Nephron (organoid): ENCODE measurements around the gene IGFBP3.

Experiments used
- H3K27ac Mint-ChIP-seq, 3 experiments: 2 replicates each; pipeline ENCODE4 v1.8.0; 2020; ENCODE audit warnings: mixed read lengths in 3 of 3, mild to moderate bottlenecking in 2 of 3, moderate library complexity in 1 of 3
- H3K27me3 Mint-ChIP-seq: 2 replicates; pipeline ENCODE4 v1.8.0; 2021; ENCODE audit warnings: low read depth, mild to moderate bottlenecking, moderate library complexity, mixed read lengths
- H3K36me3 Mint-ChIP-seq: 2 replicates; pipeline ENCODE4 v1.8.0; 2020; ENCODE audit warnings: low read depth, mixed read lengths
- H3K4me1 Mint-ChIP-seq: 2 replicates; pipeline ENCODE4 v1.8.0; 2020; ENCODE audit warnings: mixed read lengths
- H3K4me3 Mint-ChIP-seq, 3 experiments: 2 replicates each; pipeline ENCODE4 v1.8.0; 2020; ENCODE audit warnings: mild to moderate bottlenecking in 3 of 3, mixed read lengths in 3 of 3, moderate library complexity in 2 of 3
- H3K9me3 Mint-ChIP-seq: 2 replicates; pipeline ENCODE4 v1.8.0; 2020; ENCODE audit warnings: mixed read lengths
- CTCF ChIP-seq, 3 experiments: fragments of 200-600 bp; sonication (generic); IDR thresholded peaks; one replicate each; pipeline ENCODE4 v1.5.0; 2021; ENCODE audit warnings: antibody characterized with exemption in 3 of 3; ENCODE audit not compliant: unreplicated experiment in 3 of 3

IGFBP3 gene

GRCh38 chr7:45886931-45887667 lies 34.0 kb downstream of the IGFBP3 start:
- peak overlapping the region in 1 of 3 experiments; percentile 18 for H3K4me3 Mint-ChIP-seq
- no peak overlapping the region for H3K27ac Mint-ChIP-seq
- no peaks in the 10 kb centered on the region for H3K36me3 Mint-ChIP-seq
- TF ChIP-seq CTCF (IDR thresholded peaks at IDR 0.05; ENCODE audit: unreplicated experiment in 3 of 3) = no peak
- H3K27me3 Mint-ChIP-seq = peaks cover 59% of the 10 kb centered on the region
- H3K9me3 Mint-ChIP-seq = no peaks in the 10 kb centered on the region
- no peaks in the 10 kb centered on the region for H3K4me1 Mint-ChIP-seq

- H3K27me3 Mint-ChIP-seq = peaks cover 45% of the 10 kb centered on the region
- TF ChIP-seq CTCF (IDR thresholded peaks at IDR 0.05; ENCODE audit: unreplicated experiment in 3 of 3) = no peak
- H3K36me3 Mint-ChIP-seq = no peaks in the 10 kb centered on the region
- H3K4me1 Mint-ChIP-seq = no peaks in the 10 kb centered on the region
- no peaks in the 10 kb centered on the region for H3K9me3 Mint-ChIP-seq
- H3K27ac Mint-ChIP-seq = no peak overlapping the region
- H3K4me3 Mint-ChIP-seq = peak overlapping the region in 1 of 3 experiments; percentile 1
Observed at GRCh38 chr7:45885264-45885882, 35.7 kb downstream of the IGFBP3 start.

GRCh38 chr7:45884136-45884535 lies 36.9 kb downstream of the IGFBP3 start:
- H3K27ac Mint-ChIP-seq = no peak overlapping the region
- no peaks in the 10 kb centered on the region for H3K36me3 Mint-ChIP-seq
- peaks cover 3% of the 10 kb centered on the region for H3K9me3 Mint-ChIP-seq

GRCh38 chr7:45882465-45882810 lies 38.6 kb downstream of the IGFBP3 start:
- Mint-ChIP-seq H3K27ac (no peak overlapping the region), H3K4me1 (no peaks in the 10 kb centered on the region), H3K36me3 (no peaks in the 10 kb centered on the region), H3K9me3 (peaks cover 14% of the 10 kb centered on the region), H3K4me3 (no peak overlapping the region), H3K27me3 (peaks cover 23% of the 10 kb centered on the region)
- TF ChIP-seq CTCF (IDR thresholded peaks at IDR 0.05; ENCODE audit: unreplicated experiment in 3 of 3) = no peak

More at GRCh38 chr7:45884136-45884535, 36.9 kb downstream of the IGFBP3 start:
- Mint-ChIP-seq H3K4me3 (no peak overlapping the region), H3K27me3 (peaks cover 38% of the 10 kb centered on the region), H3K4me1 (no peaks in the 10 kb centered on the region)
- TF ChIP-seq CTCF (IDR thresholded peaks at IDR 0.05; ENCODE audit: unreplicated experiment in 3 of 3) = no peak

- no peaks in the 10 kb centered on the region for H3K36me3 Mint-ChIP-seq
- H3K4me3 Mint-ChIP-seq = no peak overlapping the region
- no peak for TF ChIP-seq CTCF (IDR thresholded peaks at IDR 0.05; ENCODE audit: unreplicated experiment in 3 of 3)
- H3K27me3 Mint-ChIP-seq = peaks cover 18% of the 10 kb centered on the region
- no peak overlapping the region for H3K27ac Mint-ChIP-seq
- H3K9me3 Mint-ChIP-seq = peaks cover 18% of the 10 kb centered on the region
- no peaks in the 10 kb centered on the region for H3K4me1 Mint-ChIP-seq
Observed at GRCh38 chr7:45881759-45882464, 39.2 kb downstream of the IGFBP3 start.
